Transverse colon (tissue), 4 donors: Measurements from ENCODE around the gene METTL24. TPM values are rescaled to one million over a fixed set of nuclear protein-coding genes. Genes with fewer than 3 reads are reported as not detected.
A peak's percentile ranks its signal among the peaks of the same experiment; 100 is the strongest.
"Not testable (repeated sequence)": the region's sequence is repeated elsewhere in the genome, so short reads cannot be mapped to it uniquely, and the experiment has no call there.

Experiments used
- DNase-seq: peaks from one replicate; pipeline ENCODE4 v3.0.0-alpha.2; 2019
- H3K27ac ChIP-seq, 4 donors: fragments of 200-600 bp; sonication (generic); 2 replicates each; pipeline ENCODE4 v1.5.1; 2016 to 2018; ENCODE audit warnings: inconsistent platforms in 4 of 4
- H3K27me3 ChIP-seq: fragments of 200-600 bp; sonication (generic); 2 replicates; pipeline ENCODE4 v1.5.1; 2017; ENCODE audit warnings: inconsistent platforms
- H3K36me3 ChIP-seq, 4 donors: fragments of 200-600 bp; sonication (generic); 2 replicates each; pipeline ENCODE4 v1.5.1; 2017 to 2019; ENCODE audit warnings: inconsistent platforms in 4 of 4
- H3K4me1 ChIP-seq, 4 donors: fragments of 200-600 bp; sonication (generic); 2 replicates each; pipeline ENCODE4 v1.5.1; 2017 to 2020; ENCODE audit warnings: inconsistent platforms in 4 of 4
- H3K4me3 ChIP-seq, 4 donors: fragments of 200-600 bp; sonication (generic); 1 replicate in 1 of 4; 2 replicates in 3 of 4; pipeline versions ENCODE4 v1.5.1 to v1.6.1; 2017 to 2019; ENCODE audit warnings: inconsistent platforms in 4 of 4
- H3K9me3 ChIP-seq, 2 donors: fragments of 200-600 bp; sonication (generic); 2 replicates each; pipeline ENCODE4 v1.5.1; 2017 to 2019; ENCODE audit warnings: inconsistent platforms in 2 of 2
- EP300 ChIP-seq: sonication (generic); formaldehyde crosslinking; IDR thresholded peaks from one replicate; pipeline ENCODE4 v1.6.1; 2017; ENCODE audit warnings: antibody characterized with exemption, low read depth
- POLR2A ChIP-seq: fragments of 450-650 bp; IDR thresholded peaks from one replicate; pipeline ENCODE4 v1.6.1; 2016; ENCODE audit warnings: antibody characterized with exemption, mild to moderate bottlenecking, moderate library complexity
- POLR2AphosphoS5 ChIP-seq, 3 donors: sonication (generic); formaldehyde crosslinking; IDR thresholded peaks; one replicate each; pipeline ENCODE4 v1.6.1; 2016; ENCODE audit warnings: antibody characterized with exemption in 3 of 3
- WGBS, 2 donors: methylation state at CpG; one replicate each; pipeline ENCODE4 v1.1.5; 2018; ENCODE audit warnings: low coverage in 1 of 2; 5-methylcytosine and 5-hydroxymethylcytosine counted together
- in situ Hi-C, 4 donors: fragments of 200-750 bp; cut with MboI; loops; one replicate each; pipeline versions ENCODE4 v1.15.0 to v1.15.1; 2017; ENCODE audit warnings: low sequenced_read_pairs in 3 of 4, low pct_ligation_motif_present in 1 of 4, low pct_unique_long_range_greater_than_20kb in 1 of 4
- intact Hi-C: fragments of 100-400 bp; cut with DNase I; formaldehyde crosslinking; loops from one replicate; pipeline ENCODE4 v1.15.1; 2023; ENCODE audit warnings: low total_unique reads
- total RNA-seq, 4 donors: library from RNA; depleted of rRNA; stranded (reverse); fragments of >200 nt; gene quantifications; one replicate each; pipeline ENCODE4 v1.1.0, GENCODE V29; 2016
- TF ChIP-seq, protein P1 (sequence below), 5 experiments: fragments of 200-600 bp in 3 of 5; fragments of 450-650 bp in 2 of 5; sonication (generic) in 3 of 5; IDR thresholded peaks; 1 replicate in 2 of 5; 2 replicates in 3 of 5; pipeline ENCODE4 v1.5.1; 2016 to 2017; ENCODE audit warnings: antibody characterized with exemption in 5 of 5, inconsistent platforms in 3 of 5, mild to moderate bottlenecking in 2 of 5, moderate library complexity in 1 of 5

Gene METTL24
- total RNA-seq, 4 donors from 2014 or later: 1.4 to 59.9 (median 14.7) TPM

DNA sequence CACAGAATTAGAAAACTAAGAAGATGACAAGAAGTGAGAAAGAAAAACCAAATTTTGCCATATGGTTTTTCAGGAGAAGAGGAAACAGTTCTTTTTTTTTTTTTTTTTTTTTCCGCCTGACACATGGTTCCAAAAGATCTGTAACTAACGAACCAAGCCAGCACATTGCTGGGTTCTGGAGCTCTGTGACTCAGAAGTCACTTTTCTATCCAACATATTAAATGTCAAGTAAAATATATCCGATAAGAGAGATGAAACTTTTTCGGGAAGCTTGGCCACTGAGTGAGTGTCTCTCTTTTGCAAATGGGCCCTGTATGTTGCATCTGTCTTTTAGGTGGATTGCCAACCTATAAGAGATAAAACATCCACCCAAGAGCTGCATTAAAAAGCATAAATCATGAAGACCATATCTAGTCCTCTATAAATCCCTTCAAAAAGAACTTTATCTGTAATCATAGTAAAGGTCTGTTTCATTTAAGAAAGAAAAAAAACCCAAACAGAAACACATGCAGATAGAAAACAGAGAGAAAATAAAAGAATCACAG lies 4.6 kb downstream of the METTL24 start:
- Histone ChIP-seq H3K36me3 (no peaks in the 10 kb centered on the region), H3K9me3 (no peaks in the 10 kb centered on the region), H3K27me3 (peaks cover 17% of the 10 kb centered on the region), H3K27ac (peak overlapping the region; percentile 68 to 93 (median 78)), H3K4me1 (peaks cover 0 to 15% (median 4%) of the 10 kb centered on the region in 4 donors), H3K4me3 (no peak overlapping the region)
- in situ Hi-C loops (no loop called here), intact Hi-C loops (no loop called here)
- TF ChIP-seq POLR2A (no peak), POLR2AphosphoS5 (IDR thresholded peaks at IDR 0.05) (no peak), EP300 (no peak)
- TF ChIP-seq, protein P1, sequence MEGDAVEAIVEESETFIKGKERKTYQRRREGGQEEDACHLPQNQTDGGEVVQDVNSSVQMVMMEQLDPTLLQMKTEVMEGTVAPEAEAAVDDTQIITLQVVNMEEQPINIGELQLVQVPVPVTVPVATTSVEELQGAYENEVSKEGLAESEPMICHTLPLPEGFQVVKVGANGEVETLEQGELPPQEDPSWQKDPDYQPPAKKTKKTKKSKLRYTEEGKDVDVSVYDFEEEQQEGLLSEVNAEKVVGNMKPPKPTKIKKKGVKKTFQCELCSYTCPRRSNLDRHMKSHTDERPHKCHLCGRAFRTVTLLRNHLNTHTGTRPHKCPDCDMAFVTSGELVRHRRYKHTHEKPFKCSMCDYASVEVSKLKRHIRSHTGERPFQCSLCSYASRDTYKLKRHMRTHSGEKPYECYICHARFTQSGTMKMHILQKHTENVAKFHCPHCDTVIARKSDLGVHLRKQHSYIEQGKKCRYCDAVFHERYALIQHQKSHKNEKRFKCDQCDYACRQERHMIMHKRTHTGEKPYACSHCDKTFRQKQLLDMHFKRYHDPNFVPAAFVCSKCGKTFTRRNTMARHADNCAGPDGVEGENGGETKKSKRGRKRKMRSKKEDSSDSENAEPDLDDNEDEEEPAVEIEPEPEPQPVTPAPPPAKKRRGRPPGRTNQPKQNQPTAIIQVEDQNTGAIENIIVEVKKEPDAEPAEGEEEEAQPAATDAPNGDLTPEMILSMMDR (IDR thresholded peaks at IDR 0.05): no peak
- no peak for DNase-seq
- WGBS, 2 donors: 45 to 67% methylated on average over 4 of the region's 4 CpGs

DNA sequence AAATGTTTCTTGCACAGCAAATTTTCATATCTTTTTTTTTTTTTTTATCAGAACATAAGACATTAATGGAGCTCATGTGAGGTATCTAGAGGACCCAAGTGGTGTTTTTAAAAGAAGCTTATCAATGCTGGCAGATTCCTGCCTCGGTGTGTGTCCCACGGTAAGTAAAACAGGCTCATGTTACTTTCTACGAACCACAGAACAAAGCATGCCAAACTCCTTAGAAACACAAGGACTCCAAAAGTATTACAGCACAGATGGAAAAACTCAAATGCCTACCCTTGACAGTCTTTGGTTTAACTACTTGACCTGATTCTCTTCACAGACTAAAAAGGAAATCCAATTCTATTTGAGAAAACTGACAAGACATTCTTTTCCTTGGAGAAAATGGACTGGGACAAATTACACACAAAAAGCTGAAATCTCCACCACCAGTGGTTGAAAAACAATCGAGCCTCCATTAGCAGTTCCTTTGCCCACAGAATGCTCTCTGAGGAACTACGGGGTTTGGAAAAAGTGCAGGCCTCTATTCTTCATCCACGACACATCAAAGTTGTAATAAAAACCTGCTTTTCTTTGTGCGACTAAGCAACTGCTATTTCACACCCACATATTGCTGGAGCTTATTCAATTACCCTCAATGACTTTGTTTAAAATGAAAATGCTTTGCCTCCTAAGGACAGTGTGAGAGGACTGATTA lies 5.4 kb downstream of the METTL24 start:
- Histone ChIP-seq H3K36me3 (no peaks in the 10 kb centered on the region), H3K4me3 (no peak overlapping the region), H3K4me1 (peaks cover 0 to 12% (median 2%) of the 10 kb centered on the region in 4 donors), H3K27ac (peak overlapping the region; percentile 68 to 93 (median 78)), H3K27me3 (peaks cover 11% of the 10 kb centered on the region), H3K9me3 (no peaks in the 10 kb centered on the region)
- in situ Hi-C loops: no loop called here
- no peak for DNase-seq
- intact Hi-C loops: no loop called here
- 64 to 74% methylated on average over 7 of the region's 7 CpGs for whole genome bisulfite sequencing, 2 donors
- TF ChIP-seq POLR2AphosphoS5 (IDR thresholded peaks at IDR 0.05) (peak in 2 of 3 donors; percentile 56 to 73), EP300 (no peak)

DNA sequence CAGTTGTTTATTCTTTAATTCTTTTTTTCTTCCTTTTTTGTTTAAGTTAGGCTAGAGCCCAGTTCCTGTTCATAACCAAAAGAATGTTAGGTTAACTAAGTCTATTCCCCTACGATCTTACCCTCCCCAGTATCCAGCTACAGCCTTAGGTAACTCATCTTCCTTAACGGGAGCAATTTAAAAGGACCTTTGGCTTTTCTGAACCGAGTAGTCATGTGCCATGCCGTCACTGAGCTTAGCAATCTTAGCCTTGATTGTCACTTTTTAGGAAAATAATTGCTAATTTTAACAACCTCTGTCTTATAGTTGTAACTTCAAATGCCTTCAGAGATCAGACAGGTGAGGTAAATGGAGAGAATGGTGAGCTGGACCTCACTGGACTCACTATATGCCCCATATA lies 6.2 kb downstream of the METTL24 start:
- in situ Hi-C loops (no loop called here), intact Hi-C loops (no loop called here)
- peaks cover 0 to 12% (median 2%) of the 10 kb centered on the region in 4 donors for H3K4me1 ChIP-seq
- WGBS, 2 donors: 53 to 55% methylated on average over 4 of the region's 4 CpGs
- H3K9me3 ChIP-seq: no peaks in the 10 kb centered on the region
- peak overlapping the region; percentile 68 to 93 (median 78) for H3K27ac ChIP-seq
- TF ChIP-seq EP300: no peak
- H3K36me3 ChIP-seq: no peaks in the 10 kb centered on the region
- no peak for DNase-seq
- no peak overlapping the region for H3K4me3 ChIP-seq
- peaks cover 3% of the 10 kb centered on the region for H3K27me3 ChIP-seq

DNA sequence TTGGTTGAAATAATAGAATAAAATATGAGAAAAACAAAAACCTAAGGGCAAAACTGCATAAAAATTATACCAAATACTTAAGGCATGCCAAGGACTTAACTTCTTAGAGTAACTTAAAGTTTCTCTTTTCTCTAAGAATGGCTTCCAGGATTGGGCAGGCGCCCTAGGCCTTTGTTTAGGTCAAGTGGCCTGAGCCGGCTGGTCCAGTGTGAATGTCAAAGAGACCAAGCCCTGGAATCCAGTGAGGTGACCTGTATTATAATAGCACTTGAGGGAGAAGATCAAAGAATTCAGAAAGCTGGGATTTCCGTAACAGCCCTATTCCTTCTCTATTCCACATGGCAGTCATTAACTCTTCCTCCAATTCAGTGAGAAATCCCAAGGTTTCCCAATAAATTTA lies 6.6 kb downstream of the METTL24 start:
- H3K4me1 ChIP-seq: peaks cover 0 to 12% (median 2%) of the 10 kb centered on the region in 4 donors
- DNase-seq: no peak
- H3K27me3 ChIP-seq: no peaks in the 10 kb centered on the region
- no peaks in the 10 kb centered on the region for H3K9me3 ChIP-seq
- peak overlapping the region; percentile 68 to 93 (median 78) for H3K27ac ChIP-seq
- no peak for TF ChIP-seq POLR2AphosphoS5 (IDR thresholded peaks at IDR 0.05)
- TF ChIP-seq POLR2A: no peak
- TF ChIP-seq, protein P1 (IDR thresholded peaks at IDR 0.05): no peak
- no peak for TF ChIP-seq EP300
- intact Hi-C loops (no loop called here), in situ Hi-C loops (no loop called here)
- WGBS, 2 donors: 85 to 87% methylated on average over 3 of the region's 3 CpGs
- no peaks in the 10 kb centered on the region for H3K36me3 ChIP-seq
- no peak overlapping the region for H3K4me3 ChIP-seq

DNA sequence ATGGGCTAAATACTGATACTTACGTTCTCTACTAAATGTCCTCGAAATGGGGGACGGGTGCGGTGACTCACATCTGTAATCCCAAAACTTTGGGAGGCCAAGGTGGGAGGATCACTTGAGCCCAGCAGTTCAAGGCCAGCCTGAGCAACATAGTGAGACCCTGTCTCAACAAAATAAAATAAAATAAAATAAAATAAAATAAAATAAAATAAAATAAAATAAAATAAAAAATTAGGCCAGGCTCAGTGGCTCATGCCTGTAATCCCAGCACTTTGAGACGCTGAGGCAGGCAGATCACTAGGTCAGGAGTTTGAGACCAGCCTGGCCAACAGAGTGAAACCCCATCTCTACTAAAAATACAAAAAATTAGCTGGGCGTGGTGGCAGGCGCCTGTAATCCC lies 7.6 kb downstream of the METTL24 start:
- DNase-seq, in situ Hi-C loops, H3K9me3 ChIP-seq, H3K36me3 ChIP-seq, intact Hi-C loops, H3K4me3 ChIP-seq, H3K27me3 ChIP-seq: not testable (repeated sequence)
- Histone ChIP-seq H3K4me1 (peaks cover 0 to 12% (median 2%) of the 10 kb centered on the region in 4 donors), H3K27ac (peak overlapping the region in 3 of 4 donors; percentile 70 to 93 (median 87))
- WGBS, 2 donors: 96 to 99% methylated on average over 7 of the region's 7 CpGs
